GM19240 (cell line): ENCODE measurements around the gene DOP1B.
"Not testable (repeated sequence)": the region's sequence is repeated elsewhere in the genome, so short reads cannot be mapped to it uniquely, and the experiment has no call there.

Experiments used
- DNase-seq: peaks from one replicate; pipeline ENCODE4 v3.0.0; 2011; ENCODE audit warnings: low spot score; ENCODE audit not compliant: insufficient read length

Gene DOP1B

GRCh38 chr21:36170823-36171222 lies 14.2 kb downstream of the DOP1B start:
- DNase-seq = no peak

GRCh38 chr21:36171336-36171735 lies 14.7 kb downstream of the DOP1B start:
- no peak for DNase-seq

GRCh38 chr21:36171741-36172331 lies 15.2 kb downstream of the DOP1B start:
- no peak for DNase-seq

GRCh38 chr21:36174780-36175179 lies 18.2 kb downstream of the DOP1B start:
- DNase-seq = no peak

- no peak for DNase-seq
These were observed 19.3 kb downstream of the DOP1B start for GRCh38 chr21:36175771-36176565.

- DNase-seq = no peak
These were observed 21.7 kb downstream of the DOP1B start for GRCh38 chr21:36178349-36178748.

GRCh38 chr21:36179145-36179544 lies 22.5 kb downstream of the DOP1B start:
- no peak for DNase-seq

- DNase-seq = no peak
These were observed 24.3 kb downstream of the DOP1B start for GRCh38 chr21:36180963-36181362.

- DNase-seq = no peak
These were observed 26.6 kb downstream of the DOP1B start for GRCh38 chr21:36183144-36183795.

GRCh38 chr21:36184545-36184944 lies 27.9 kb downstream of the DOP1B start:
- no peak for DNase-seq

- no peak for DNase-seq
These were observed 28.9 kb downstream of the DOP1B start for GRCh38 chr21:36185523-36185922.

GRCh38 chr21:36186081-36186480 lies 29.5 kb downstream of the DOP1B start:
- DNase-seq = no peak

- DNase-seq = no peak
These were observed 30.1 kb downstream of the DOP1B start for GRCh38 chr21:36186506-36187399.

- DNase-seq = no peak
These were observed 31.6 kb downstream of the DOP1B start for GRCh38 chr21:36188081-36188681.

GRCh38 chr21:36188937-36189336 lies 32.3 kb downstream of the DOP1B start:
- DNase-seq = no peak

GRCh38 chr21:36190736-36191135 lies 34.1 kb downstream of the DOP1B start:
- DNase-seq = no peak

GRCh38 chr21:36193200-36193599 lies 36.6 kb downstream of the DOP1B start:
- no peak for DNase-seq

- DNase-seq = no peak
These were observed 37.4 kb downstream of the DOP1B start for GRCh38 chr21:36194024-36194423.

- DNase-seq = no peak
These were observed 39.0 kb downstream of the DOP1B start for GRCh38 chr21:36195613-36196012.

GRCh38 chr21:36199021-36199420 lies 42.4 kb downstream of the DOP1B start:
- no peak for DNase-seq

- not testable (repeated sequence) for DNase-seq
These were observed 43.0 kb downstream of the DOP1B start for GRCh38 chr21:36199575-36199974.
